SKM-1 treated with dmso at 0.1 percent for 144 hours (cell line): Measurements from ENCODE around the gene CSKMT.
A peak's percentile ranks its signal among the peaks of the same experiment; 100 is the strongest.
"Not testable (repeated sequence)": the region's sequence is repeated elsewhere in the genome, so short reads cannot be mapped to it uniquely, and the experiment has no call there.

Experiments
- DNase-seq: peaks from one replicate; lab custom pipeline; 2025; ENCODE audit not compliant: unreplicated experiment; lab: John Stamatoyannopoulos, UW

Gene CSKMT

GRCh38 chr11:62687508-62688396, 22.6 kb downstream of the CSKMT start:
- no peak for DNase-seq

- no peak for DNase-seq
These were observed 23.4 kb downstream of the CSKMT start for GRCh38 chr11:62688491-62688890.

DNA sequence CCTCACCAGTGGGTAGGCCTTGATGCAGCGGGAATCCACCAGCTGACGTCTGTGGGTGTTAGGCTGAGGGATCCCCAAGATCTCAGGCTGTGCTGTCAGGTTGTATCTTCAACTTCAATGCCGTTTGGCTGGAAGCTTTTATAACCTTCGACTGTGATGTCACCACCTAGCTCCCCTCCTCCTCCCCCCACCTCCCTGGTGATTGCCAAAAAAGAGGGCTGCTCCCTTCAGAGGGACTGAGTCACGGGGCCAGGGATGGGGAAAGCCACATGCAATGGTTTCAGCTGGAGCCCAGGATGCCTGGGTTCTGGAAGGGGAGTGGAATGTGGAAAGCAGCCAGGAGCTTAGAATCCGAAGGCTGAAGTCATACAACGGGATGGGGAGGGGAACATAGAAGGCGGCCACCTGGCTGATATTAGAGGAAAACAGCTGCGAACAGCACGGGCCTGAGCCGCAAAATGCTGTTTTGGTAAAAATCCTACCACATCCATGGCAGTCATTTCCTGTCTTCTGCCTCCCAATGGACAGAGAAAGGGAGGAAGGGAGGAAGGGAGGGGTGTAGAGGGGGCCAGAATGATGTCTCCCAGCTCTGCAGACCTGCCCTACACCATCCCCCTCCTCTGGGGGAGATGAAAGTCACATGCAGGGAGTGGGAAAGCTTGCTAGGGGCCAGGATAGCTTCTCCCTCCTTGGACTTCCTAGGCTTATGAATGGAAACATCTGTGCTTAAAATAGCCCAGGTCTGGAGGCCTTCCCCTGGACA, 24.5 kb downstream of the CSKMT start, which contains the start of gene LRRN4CL:
Gene LRRN4CL (minus strand): TSS at position 110 of the 763 bp plus-strand sequence. CDS start 1,022 bp downstream, outside the sequence.
- DNase-seq = no peak

GRCh38 chr11:62693624-62694023, 28.5 kb downstream of the CSKMT start:
- DNase-seq = not testable (repeated sequence)

DNA sequence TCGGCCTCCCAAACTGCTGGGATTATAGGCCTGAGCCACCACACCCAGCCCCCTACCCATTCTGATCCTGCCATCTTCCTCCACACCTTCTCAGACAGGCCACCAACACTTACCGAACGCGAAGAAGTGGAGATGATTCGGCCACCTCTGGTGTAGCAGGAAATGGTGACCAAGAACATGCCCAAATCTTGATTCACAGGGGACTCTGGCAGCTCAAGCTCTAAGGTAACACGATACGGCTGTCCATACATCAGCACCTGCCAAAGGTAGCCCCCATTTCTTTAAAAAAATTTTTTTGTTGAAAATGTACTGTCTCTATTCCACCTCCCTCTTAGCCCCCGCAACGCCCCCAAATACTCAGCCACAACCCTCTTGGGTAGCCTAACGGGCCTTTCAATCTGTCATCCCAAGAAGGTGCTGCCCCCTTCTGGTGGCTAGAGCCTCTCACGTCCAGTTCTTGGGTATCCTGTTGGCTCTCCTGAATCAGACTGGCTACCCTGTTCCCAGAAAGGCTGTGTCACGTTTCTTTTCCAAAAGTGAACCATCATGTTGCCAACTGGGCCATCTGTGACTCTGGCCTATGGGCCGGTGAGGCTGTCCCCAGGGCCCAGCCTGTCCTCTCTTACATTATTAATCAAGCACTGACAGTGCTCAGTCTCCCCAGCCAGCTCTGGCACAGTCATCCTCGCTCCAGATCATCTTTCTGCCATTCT, 29.5 kb downstream of the CSKMT start:
- peak; percentile 63 for DNase-seq

DNA sequence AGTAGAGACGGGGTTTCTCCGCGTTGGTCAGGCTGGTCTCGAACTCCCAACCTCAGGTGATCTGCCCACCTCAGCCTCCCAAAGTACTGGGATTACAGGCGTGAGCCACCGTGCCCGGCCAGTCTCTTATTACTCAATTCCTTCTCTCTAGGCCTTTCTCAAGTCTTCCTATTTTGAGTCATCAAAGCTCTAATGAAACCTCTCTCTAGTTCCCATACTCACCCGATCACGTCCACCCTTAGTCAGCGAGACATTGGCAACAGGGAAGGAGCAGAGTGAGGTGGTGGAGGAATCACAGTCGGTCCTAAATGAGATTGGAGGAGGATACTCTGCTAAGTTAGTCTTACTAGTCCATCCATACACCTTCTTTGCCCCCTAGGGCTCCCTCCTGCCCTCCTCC, 37.1 kb downstream of the CSKMT start:
- no peak for DNase-seq

- DNase-seq = not testable (repeated sequence)
These were observed 38.8 kb downstream of the CSKMT start for GRCh38 chr11:62703921-62704320.

- no peak for DNase-seq
These were observed 40.3 kb downstream of the CSKMT start for GRCh38 chr11:62705413-62705812.

DNA sequence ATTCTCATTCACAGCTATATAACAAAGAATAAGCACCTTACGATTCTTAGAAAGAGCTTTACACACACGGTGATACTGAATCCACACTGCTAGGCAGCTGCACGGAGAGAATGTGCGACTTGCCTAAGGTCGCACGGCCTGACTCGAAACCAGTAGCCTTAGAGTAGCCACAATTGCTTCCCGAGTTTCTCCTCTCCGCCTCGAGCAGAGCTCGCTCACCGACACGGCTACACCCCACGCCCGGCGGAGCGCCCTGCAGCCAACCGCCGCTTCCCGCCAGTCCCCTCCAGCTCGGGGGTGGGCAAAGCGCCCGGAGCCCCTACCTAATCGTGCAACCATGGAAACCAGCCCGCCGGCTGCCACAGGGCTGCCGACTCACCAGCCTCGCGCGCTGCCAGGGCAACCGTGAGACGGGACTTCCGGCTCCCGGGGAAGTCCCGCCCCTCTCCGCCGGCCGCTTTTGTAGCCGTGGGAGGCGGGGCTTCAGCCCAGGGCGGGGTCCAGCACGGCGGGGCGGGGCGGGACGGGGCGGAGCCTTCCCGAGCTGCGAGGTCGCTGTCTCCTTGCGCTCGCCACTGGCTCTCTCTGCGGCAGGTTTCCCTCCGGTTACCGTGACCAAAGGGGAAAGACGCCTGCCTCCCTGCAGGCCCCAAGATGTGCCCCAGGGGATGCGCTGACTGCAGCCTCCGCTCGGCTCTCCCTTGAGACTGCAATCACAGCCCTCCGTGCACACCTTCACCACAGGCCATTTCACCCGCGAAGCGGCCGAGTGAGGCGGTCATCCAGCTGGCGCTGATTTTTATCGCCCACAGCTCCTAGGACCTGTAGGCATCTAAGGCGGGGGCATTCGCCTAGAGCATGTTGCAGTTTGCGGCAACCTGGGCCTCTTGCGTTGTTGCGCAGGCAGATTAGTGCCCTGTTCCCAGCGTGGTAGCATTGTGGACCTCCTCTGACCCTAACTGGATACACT, 41.1 kb downstream of the CSKMT start:
- DNase-seq = peak; percentile 78

DNA sequence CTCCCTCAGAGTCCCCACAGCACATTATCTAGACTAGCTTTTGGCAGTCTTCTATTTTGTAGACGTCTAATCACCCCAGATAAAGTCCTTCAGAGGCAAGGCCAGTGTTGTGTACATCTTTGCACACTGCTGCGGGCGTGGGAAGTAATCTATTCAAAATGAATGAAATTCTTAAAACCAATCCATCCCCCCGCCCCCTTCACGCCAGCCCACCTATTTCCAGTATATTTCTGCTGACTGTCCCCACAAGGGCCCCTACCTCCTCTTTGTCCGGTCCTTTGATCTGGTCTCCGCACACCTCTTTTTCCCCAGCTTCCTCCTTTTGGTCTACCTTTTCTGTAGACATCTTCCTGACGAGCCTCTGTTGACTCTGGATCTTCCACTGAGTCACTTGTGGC, 41.7 kb downstream of the CSKMT start:
- DNase-seq = no peak

DNA sequence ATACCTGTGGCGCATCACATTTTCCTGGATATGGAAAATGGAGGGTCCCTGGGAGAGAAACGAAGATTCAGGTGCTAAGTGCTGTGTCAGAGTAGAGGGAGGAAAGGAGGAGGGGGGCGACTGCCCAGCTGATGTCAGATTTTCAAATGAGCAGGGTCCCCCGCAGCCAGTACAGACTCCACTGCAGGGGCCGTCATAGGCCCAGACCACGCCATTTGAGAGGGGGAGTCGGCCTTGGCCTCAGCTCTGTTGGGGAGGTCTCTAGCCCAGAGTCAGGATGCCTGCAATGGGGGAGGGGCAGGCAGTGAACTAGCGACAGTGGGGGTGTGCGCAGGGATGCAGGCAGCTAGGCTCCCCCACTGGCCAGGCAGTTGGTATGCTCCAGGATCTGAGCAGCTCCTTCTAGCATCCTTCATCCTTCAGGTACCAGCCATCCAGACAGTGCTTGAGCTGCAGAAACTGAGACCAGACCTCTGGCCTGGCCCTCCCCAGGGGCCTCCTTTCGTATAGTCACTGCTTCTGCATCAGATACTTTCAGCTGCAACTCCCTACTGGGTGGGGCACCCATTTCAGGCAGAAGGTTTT, 42.3 kb downstream of the CSKMT start, which contains the start of the genes BSCL2 and GNG3:
Gene BSCL2 (minus strand): TSS at position 148 of the 585 bp plus-strand sequence. CDS start 229 bp downstream, outside the sequence.
Gene GNG3 (plus strand): TSS at position 400 of the 585 bp plus-strand sequence. CDS start 620 bp downstream, outside the sequence.
- no peak for DNase-seq

- DNase-seq = no peak
These were observed 43.3 kb downstream of the CSKMT start for GRCh38 chr11:62708392-62708791.

DNA sequence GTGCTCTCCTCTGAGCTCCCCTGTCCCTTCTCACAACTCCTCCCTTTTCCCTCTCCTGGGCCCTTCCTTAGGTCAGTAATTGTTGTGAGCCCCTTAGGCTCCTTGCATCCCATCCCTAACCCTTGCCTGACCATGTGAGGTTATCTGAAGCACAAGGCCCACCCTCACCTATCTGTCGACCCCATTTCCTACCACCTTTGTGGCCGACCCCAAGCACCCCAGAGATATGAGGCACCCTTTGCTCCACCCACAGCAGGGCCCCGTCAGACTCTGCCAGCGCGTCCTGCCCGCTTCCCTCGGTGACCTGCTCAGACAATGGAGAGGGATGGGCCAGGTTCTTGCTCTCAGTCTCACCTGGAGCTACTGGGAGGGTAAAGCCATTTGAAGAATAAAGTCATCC, 43.7 kb downstream of the CSKMT start:
- no peak for DNase-seq

DNA sequence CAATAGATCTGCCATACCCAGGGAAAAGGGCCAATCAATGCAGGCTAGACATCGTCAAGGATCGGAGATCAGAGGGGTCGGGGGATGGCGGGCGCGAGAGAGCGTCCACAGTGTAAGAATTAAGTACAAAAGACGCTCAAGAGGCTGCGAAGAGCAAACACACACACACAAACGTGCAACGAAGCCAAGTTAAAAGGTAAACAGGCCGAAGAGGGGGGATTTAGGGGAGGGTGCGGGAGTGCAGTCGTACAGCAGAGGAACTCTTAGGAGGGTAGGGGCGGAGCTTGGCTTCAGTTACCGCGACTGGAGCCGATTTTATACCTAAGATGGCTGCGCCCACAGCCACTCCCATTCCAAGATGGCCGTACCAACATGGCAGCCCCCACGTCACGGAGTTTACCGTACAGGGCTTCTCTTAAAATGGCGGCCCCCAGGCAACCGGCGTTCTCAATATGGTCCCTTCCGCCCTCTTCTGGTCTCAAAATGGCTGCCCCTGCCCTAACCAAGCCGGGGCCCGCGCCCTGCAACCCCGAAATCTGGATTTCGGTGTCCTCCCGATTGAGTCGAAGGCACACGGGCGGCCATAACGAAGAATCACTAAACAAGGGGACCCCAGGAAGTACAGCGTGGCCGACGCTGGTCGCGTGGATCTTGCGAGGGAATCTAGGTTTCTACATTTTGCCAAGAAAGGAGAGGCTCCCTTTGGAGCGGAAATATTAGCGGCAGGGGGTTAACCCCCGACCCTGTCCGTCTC, 44.3 kb downstream of the CSKMT start:
- DNase-seq = no peak

DNA sequence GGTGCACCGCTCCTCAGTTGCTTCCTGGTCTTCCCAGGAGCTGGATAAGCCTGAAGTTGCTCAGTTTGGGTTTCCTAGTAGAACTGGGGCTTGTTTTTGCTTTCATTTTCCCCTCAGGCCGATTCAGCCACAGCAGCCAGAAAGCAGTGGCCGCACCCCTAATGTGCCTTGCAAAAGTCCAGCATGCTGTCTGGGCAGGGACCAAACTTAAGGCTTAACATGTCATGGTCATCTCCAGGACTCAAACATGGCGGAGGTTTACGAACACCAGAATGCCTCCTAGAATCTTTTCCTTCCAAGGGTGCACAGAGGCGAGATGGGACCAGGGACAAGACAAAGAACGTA, 44.9 kb downstream of the CSKMT start:
- DNase-seq = no peak

DNA sequence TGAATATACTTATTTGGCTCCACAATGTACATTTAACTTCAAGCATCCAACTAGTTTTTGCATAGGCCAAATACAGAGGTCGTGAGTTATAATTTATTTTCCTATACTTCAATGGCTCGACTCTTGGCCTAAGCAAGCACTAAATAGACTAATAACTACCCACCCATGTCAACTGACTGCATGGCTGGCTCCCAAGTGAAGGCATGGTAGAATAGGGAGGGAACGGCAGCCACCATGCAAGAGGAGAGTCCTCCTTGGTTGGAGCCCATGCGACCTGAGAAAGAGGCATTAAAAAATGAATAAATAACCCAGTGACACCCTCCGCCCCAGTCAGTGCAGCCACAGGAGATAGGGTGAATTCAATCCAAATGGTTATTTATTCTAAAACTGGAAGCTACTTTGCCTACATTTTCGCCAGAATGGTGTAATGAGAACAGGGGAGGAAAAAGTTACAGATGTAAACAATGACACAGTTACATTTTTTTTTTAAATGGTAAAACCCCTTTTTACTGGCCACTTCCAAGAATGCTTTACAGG, 47.2 kb downstream of the CSKMT start:
- no peak for DNase-seq

DNA sequence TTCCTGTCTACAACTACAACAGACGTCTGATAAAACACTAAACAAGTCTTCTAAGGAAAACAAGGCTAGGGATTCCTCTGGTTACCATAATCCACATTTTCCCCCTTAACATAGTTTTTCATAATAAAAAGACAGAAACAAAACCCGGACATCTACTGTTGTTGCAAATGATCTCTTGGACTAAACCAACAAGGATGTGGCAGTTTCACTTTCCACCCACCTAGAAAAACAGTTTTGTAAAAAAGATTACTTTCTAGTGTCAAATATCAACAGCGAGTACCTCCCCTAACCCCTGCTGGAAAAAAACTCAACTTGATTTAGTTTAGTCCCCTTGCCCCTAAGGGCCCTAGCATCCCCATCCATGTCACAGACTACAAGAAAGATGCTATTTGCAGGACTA, 47.7 kb downstream of the CSKMT start:
- no peak for DNase-seq

- no peak for DNase-seq
These were observed 48.2 kb downstream of the CSKMT start for GRCh38 chr11:62713343-62713742.
